IMR-90 (cell line): ENCODE results near the gene PALLD. TPM values are rescaled to one million over a fixed set of nuclear protein-coding genes. Genes with fewer than 3 reads are reported as not detected.
A peak's percentile ranks its signal among the peaks of the same experiment; 100 is the strongest.

Experiments
- ATAC-seq: fragments of 200-7000 bp; cut with Tn5 transposase; 2 replicates; pipeline ENCODE4 v1.9.1; 2020; ENCODE audit warnings: low read depth, mild to moderate bottlenecking, moderate library complexity
- BruUV-seq: library from RNA; stranded (reverse); fragments of 400-500 nt; replicated peaks from 2 replicates; lab custom pipeline; 2021; lab: Mats Ljungman, UMichigan
- CTCF ChIA-PET: fragments of 300-600 bp; formaldehyde crosslinking; extraction: SDS; loops from one replicate; lab custom pipeline; 2021; ENCODE audit warnings: antibody characterized with exemption; lab: Yijun Ruan, JAX
- POLR2A ChIA-PET: fragments of 300-600 bp; sonication (Branson Sonifier 250); formaldehyde crosslinking; loops from one replicate; lab custom pipeline; 2022; ENCODE audit warnings: antibody characterized with exemption; ENCODE audit not compliant: unreplicated experiment; lab: Charles Lee
- DNase-seq: peaks from one replicate; pipeline ENCODE4 v3.0.0; 2013
- H2AFZ ChIP-seq: replicated peaks from 2 replicates; pipeline ENCODE3; 2013; ENCODE audit warnings: low read length, mild to moderate bottlenecking; ENCODE audit not compliant: poor library complexity
- H2AK5ac ChIP-seq: 2 replicates; pipeline ENCODE4 v1.6.1; 2013; ENCODE audit warnings: low read depth, low read length, inconsistent platforms
- H2AK9ac ChIP-seq: replicated peaks from 2 replicates; pipeline ENCODE3; 2013; ENCODE audit warnings: mild to moderate bottlenecking, low read depth, low read length, moderate library complexity; ENCODE audit not compliant: poor library complexity
- H2BK120ac ChIP-seq: 2 replicates; pipeline ENCODE4 v1.6.1; 2013; ENCODE audit warnings: low read depth, low read length, inconsistent platforms
- H2BK15ac ChIP-seq: 3 replicates; pipeline ENCODE4 v1.6.1; 2013; ENCODE audit warnings: low read depth, low read length, inconsistent platforms
- H2BK20ac ChIP-seq: 2 replicates; pipeline ENCODE4 v1.6.1; 2013; ENCODE audit warnings: low read depth, mild to moderate bottlenecking, inconsistent platforms, low read length, moderate library complexity
- H2BK5ac ChIP-seq: 2 replicates; pipeline ENCODE4 v1.6.1; 2013; ENCODE audit warnings: mild to moderate bottlenecking, low read depth, low read length, inconsistent platforms; ENCODE audit not compliant: poor library complexity, severe bottlenecking
- H3K14ac ChIP-seq: replicated peaks from 2 replicates; pipeline ENCODE4 v1.6.1; 2013; ENCODE audit warnings: low read depth, low read length, inconsistent platforms
- H3K18ac ChIP-seq: 2 replicates; pipeline ENCODE4 v1.6.1; 2013; ENCODE audit warnings: low read depth, low read length, control low read depth
- H3K23ac ChIP-seq: 2 replicates; pipeline ENCODE4 v1.6.1; 2013; ENCODE audit warnings: low read depth, low read length, inconsistent platforms
- H3K27ac ChIP-seq: 2 replicates; pipeline ENCODE4 v1.5.1; 2013; ENCODE audit warnings: mild to moderate bottlenecking, control low read depth, low read length; ENCODE audit not compliant: insufficient read depth
- H3K27me3 ChIP-seq: 2 replicates; pipeline ENCODE4 v1.6.1; 2013; ENCODE audit warnings: low read length; ENCODE audit not compliant: control insufficient read depth, insufficient read depth
- H3K36me3 ChIP-seq: 2 replicates; pipeline ENCODE4 v1.6.1; 2013; ENCODE audit warnings: low read length, mixed read lengths; ENCODE audit not compliant: control insufficient read depth, insufficient read depth
- H3K4ac ChIP-seq: 2 replicates; pipeline ENCODE4 v1.6.1; 2013; ENCODE audit warnings: low read depth, low read length, inconsistent platforms
- H3K4me1 ChIP-seq: 2 replicates; pipeline ENCODE4 v1.6.1; 2013; ENCODE audit warnings: low read length, mixed read lengths; ENCODE audit not compliant: control insufficient read depth, insufficient read depth
- H3K4me2 ChIP-seq: 2 replicates; pipeline ENCODE4 v1.6.1; 2013; ENCODE audit warnings: low read depth, mild to moderate bottlenecking, control low read depth, low read length, moderate library complexity
- H3K4me3 ChIP-seq: 2 replicates; pipeline ENCODE4 v1.5.1; 2013; ENCODE audit warnings: low read depth, mild to moderate bottlenecking, control low read depth, low read length, moderate library complexity; ENCODE audit not compliant: insufficient read depth
- H3K56ac ChIP-seq: 2 replicates; pipeline ENCODE4 v1.6.1; 2013; ENCODE audit warnings: low read length, inconsistent platforms; ENCODE audit not compliant: insufficient read depth; ENCODE audit errors: extremely low read depth
- H3K79me1 ChIP-seq, 2 experiments: 2 replicates each; pipeline ENCODE4 v1.6.1; 2013; ENCODE audit warnings: low read length in 2 of 2, inconsistent platforms in 1 of 2, low read depth in 1 of 2
- H3K9ac ChIP-seq: 2 replicates; pipeline ENCODE4 v1.6.1; 2013; ENCODE audit warnings: low read depth, low read length, control low read depth
- H3K9me1 ChIP-seq: 2 replicates; pipeline ENCODE4 v1.6.1; 2013; ENCODE audit warnings: low read length, inconsistent platforms; ENCODE audit not compliant: insufficient read depth
- H3K9me3 ChIP-seq: 2 replicates; pipeline ENCODE4 v1.6.1; 2013; ENCODE audit warnings: low read length; ENCODE audit not compliant: control insufficient read depth, insufficient read depth
- H4K20me1 ChIP-seq: 2 replicates; pipeline ENCODE4 v1.6.1; 2013; ENCODE audit warnings: low read length, inconsistent platforms; ENCODE audit not compliant: insufficient read depth
- H4K5ac ChIP-seq: 2 replicates; pipeline ENCODE4 v1.6.1; 2013; ENCODE audit warnings: mild to moderate bottlenecking, low read depth, low read length, control low read depth
- H4K8ac ChIP-seq, 2 experiments: 2 replicates each; pipeline ENCODE4 v1.6.1; 2013; ENCODE audit warnings: low read depth in 2 of 2, low read length in 2 of 2, control low read depth in 1 of 2, inconsistent platforms in 1 of 2
- H4K91ac ChIP-seq: 2 replicates; pipeline ENCODE4 v1.6.1; 2013; ENCODE audit warnings: low read depth, low read length, inconsistent platforms; ENCODE audit not compliant: insufficient read depth
- BHLHE40 ChIP-seq: fragments of 150-350 bp; IDR thresholded peaks from 2 replicates; pipeline ENCODE4 v1.6.1; 2016; ENCODE audit warnings: mild to moderate bottlenecking, low read depth, low read length
- CHD1 ChIP-seq: IDR thresholded peaks from 2 replicates; pipeline ENCODE4 v1.6.1; 2012; ENCODE audit warnings: low read depth, low read length, improper control_type of control experiment
- FOS ChIP-seq: fragments of 150-350 bp; IDR thresholded peaks from 2 replicates; pipeline ENCODE4 v1.6.1; 2016; ENCODE audit warnings: low read depth, low read length
- MAFK ChIP-seq: IDR thresholded peaks from 2 replicates; pipeline ENCODE4 v1.6.1; 2012; ENCODE audit warnings: low read depth, low read length, improper control_type of control experiment
- MAZ ChIP-seq: IDR thresholded peaks from 2 replicates; pipeline ENCODE4 v1.6.1; 2012; ENCODE audit warnings: low read depth, mild to moderate bottlenecking, low read length, improper control_type of control experiment, moderate library complexity, borderline replicate concordance
- NFE2L2 ChIP-seq: fragments of 150-350 bp; IDR thresholded peaks from 2 replicates; pipeline ENCODE4 v1.6.1; 2016; ENCODE audit warnings: low read depth, mild to moderate bottlenecking, low read length
- RAD21 ChIP-seq: IDR thresholded peaks from 2 replicates; pipeline ENCODE4 v1.6.1; 2012; ENCODE audit warnings: low read length, improper control_type of control experiment
- RCOR1 ChIP-seq: IDR thresholded peaks from 2 replicates; pipeline ENCODE4 v1.6.1; 2012; ENCODE audit warnings: mild to moderate bottlenecking, low read length, improper control_type of control experiment; ENCODE audit not compliant: insufficient replicate concordance
- SMC3 ChIP-seq: fragments of 150-350 bp; IDR thresholded peaks from 2 replicates; pipeline ENCODE4 v1.6.1; 2016; ENCODE audit warnings: low read depth, mild to moderate bottlenecking, antibody characterized with exemption, low read length, moderate library complexity
- WGBS, 2 experiments: methylation state at CpG; one replicate each; pipeline versions ENCODE4 v1.1.5 to v1.1.7; 2013; ENCODE audit warnings: missing lambda C conversion rate in 2 of 2; ENCODE audit not compliant: insufficient read length in 1 of 2; ENCODE audit errors: extremely low coverage in 2 of 2; 5-methylcytosine and 5-hydroxymethylcytosine counted together
- dilution Hi-C: fragments of 300-500 bp; cut with HindIII; formaldehyde crosslinking; loops from one replicate; pipeline ENCODE4 v1.14.3; 2018; ENCODE audit warnings: low sequenced_read_pairs; ENCODE audit not compliant: unreplicated experiment
- in situ Hi-C: fragments of 300-500 bp; cut with MboI; formaldehyde crosslinking; loops from 3 replicates; pipeline ENCODE4 v1.14.3; 2019; ENCODE audit warnings: low sequenced_read_pairs, inconsistent platforms, mixed read lengths
- intact Hi-C: fragments of 100-400 bp; cut with micrococcal nuclease; formaldehyde crosslinking; loops from 2 replicates; pipeline ENCODE4 v1.10.0; 2022
- polyA plus RNA-seq, 3 experiments: library from polyadenylated mRNA; depleted of rRNA; stranded (reverse); fragments of >200 nt; gene quantifications; 2 replicates each; pipeline ENCODE4 v1.2.3, GENCODE V29; 2012; ENCODE audit warnings: low replicate concordance in 1 of 3
- total RNA-seq: library from RNA; depleted of rRNA; stranded (reverse); fragments of >200 nt; gene quantifications from 2 replicates; pipeline ENCODE4 v1.2.3, GENCODE V29; 2012
- TF ChIP-seq, protein P1 (sequence below): fragments of 150-350 bp; IDR thresholded peaks from 2 replicates; pipeline ENCODE4 v1.6.1; 2017; ENCODE audit warnings: mild to moderate bottlenecking, antibody characterized with exemption, low read length, low read depth
- TF ChIP-seq, protein P2 (sequence below): fragments of 150-350 bp; IDR thresholded peaks from 2 replicates; pipeline ENCODE4 v1.6.1; 2016; ENCODE audit warnings: low read depth, mild to moderate bottlenecking, low read length, moderate library complexity, borderline replicate concordance

Gene PALLD
- total and polyA plus RNA-seq, 2 of the 4 experiments (the other 2 are of a cell fraction) = 91.0 to 91.9 TPM

DNA sequence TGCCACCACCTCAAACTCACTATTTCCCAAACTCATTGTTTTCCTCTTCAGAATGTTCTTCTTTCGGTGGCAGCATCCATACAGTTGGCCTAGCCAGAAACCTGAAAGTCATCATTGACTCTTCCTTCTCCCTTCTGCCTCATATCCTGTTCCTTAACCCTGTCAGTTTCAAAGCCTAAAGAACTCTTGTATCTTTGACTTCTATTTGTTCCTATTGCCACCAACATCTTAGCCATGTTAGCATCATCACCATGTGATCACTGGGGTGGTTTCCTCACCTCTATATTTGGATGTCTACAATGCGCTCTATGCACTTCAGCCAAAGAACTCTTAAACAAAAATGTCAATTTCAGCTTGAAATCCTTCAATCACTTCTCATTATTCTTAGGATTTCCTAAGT, 45.5 kb upstream of the PALLD start:
- Histone ChIP-seq H4K5ac (no peak overlapping the region), H3K79me1 (no peaks in the 10 kb centered on the region), H2BK20ac (0 out of 2 replicates have a peak overlapping the region, but pooled peaks have one; percentile 20), H3K4me2 (no peak overlapping the region), H2BK120ac (no peak overlapping the region), H4K20me1 (no peaks in the 10 kb centered on the region), H3K27ac (no peak overlapping the region), H3K23ac (no peak overlapping the region), H3K36me3 (no peaks in the 10 kb centered on the region), H3K27me3 (no peaks in the 10 kb centered on the region), H3K9me3 (no peaks in the 10 kb centered on the region), H2BK5ac (no peak overlapping the region), H2AK9ac (no peak overlapping the region), H4K91ac (no peak overlapping the region), H3K18ac (no peak overlapping the region; the same call in 1 of the 2 replicates), H3K9me1 (no peaks in the 10 kb centered on the region), H2AK5ac (no peak overlapping the region), H4K8ac (no peak overlapping the region), H2AFZ (no peak overlapping the region), H3K4me1 (no peaks in the 10 kb centered on the region; the same call in 1 of the 2 replicates), H2BK15ac (no peak overlapping the region; the same call in 2 of the 3 replicates), H3K56ac (no peak overlapping the region), H3K4ac (no peak overlapping the region), H3K9ac (no peak overlapping the region), H3K4me3 (no peak overlapping the region), H3K14ac (no peak overlapping the region)
- intact Hi-C loops = no loop called here
- dilution Hi-C loops = no loop called here
- BruUV-seq = no TSS peak
- 100% methylated on average over 1 of the region's 2 CpGs; no CpG with 5 or more reads in 1 of the 2 experiments for WGBS, 2 experiments
- ChIA-PET POLR2A (no interaction called here), CTCF (no interaction called here)
- ATAC-seq (no peak), DNase-seq (no peak)
- in situ Hi-C loops = no loop called here
- no peak for TF ChIP-seq RAD21
- TF ChIP-seq, protein P1, sequence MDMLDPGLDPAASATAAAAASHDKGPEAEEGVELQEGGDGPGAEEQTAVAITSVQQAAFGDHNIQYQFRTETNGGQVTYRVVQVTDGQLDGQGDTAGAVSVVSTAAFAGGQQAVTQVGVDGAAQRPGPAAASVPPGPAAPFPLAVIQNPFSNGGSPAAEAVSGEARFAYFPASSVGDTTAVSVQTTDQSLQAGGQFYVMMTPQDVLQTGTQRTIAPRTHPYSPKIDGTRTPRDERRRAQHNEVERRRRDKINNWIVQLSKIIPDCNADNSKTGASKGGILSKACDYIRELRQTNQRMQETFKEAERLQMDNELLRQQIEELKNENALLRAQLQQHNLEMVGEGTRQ = no peak
- TF ChIP-seq MAZ = no peak
- TF ChIP-seq SMC3 = no peak
- no peak for TF ChIP-seq BHLHE40
- TF ChIP-seq NFE2L2 = no peak
- TF ChIP-seq, protein P2, sequence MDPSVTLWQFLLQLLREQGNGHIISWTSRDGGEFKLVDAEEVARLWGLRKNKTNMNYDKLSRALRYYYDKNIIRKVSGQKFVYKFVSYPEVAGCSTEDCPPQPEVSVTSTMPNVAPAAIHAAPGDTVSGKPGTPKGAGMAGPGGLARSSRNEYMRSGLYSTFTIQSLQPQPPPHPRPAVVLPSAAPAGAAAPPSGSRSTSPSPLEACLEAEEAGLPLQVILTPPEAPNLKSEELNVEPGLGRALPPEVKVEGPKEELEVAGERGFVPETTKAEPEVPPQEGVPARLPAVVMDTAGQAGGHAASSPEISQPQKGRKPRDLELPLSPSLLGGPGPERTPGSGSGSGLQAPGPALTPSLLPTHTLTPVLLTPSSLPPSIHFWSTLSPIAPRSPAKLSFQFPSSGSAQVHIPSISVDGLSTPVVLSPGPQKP = no peak
- TF ChIP-seq FOS = no peak
- no peak for TF ChIP-seq RCOR1
- no peak for TF ChIP-seq MAFK
- no peak for TF ChIP-seq CHD1
